ENCODE results near the gene PLXNA3.
A peak's percentile ranks its signal among the peaks of the same experiment; 100 is the strongest.

PLXNA3 gene

DNA sequence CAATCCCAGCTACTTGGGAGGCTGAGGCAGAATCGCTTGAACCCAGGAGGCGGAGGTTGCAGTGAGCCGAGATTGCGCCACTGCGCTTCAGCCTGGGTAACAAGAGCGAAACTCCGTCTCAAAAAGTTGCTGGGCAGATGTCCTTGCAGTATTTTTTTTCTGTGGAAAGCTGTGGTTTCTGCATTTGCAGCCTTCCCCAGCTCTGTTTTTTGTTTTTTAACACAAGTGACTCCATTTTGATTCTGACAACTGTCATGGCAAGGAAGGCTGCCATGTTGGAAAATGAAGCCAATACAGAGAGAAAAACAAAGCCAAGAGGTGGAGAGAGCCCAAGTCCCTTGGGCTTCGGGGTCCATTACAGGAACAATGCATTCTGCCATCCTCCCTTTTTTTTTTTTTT is 44.0 kb downstream of the PLXNA3 start:
- DNase-seq (ENCODE audit: low read depth), result no peak

DNA sequence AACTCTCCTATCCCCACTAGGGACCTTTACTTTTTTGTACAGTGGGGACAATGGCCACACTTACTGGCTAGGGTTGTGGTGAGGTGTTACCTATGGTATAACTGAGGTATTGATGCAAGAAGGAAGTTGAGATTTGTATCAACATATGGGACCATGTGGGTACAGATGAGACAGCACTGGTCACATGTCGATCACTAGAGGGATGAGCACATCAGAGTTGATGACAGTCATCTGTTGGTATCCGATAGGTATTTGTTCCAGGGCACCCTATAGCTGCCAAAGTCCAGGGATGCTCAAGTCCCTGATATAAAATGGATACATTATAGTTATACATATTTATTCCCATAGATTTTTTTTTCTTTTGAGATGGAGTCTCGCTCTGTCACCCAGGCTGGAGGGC is 44.9 kb downstream of the PLXNA3 start:
- DNase-seq (ENCODE audit: low read depth), result no peak

DNA sequence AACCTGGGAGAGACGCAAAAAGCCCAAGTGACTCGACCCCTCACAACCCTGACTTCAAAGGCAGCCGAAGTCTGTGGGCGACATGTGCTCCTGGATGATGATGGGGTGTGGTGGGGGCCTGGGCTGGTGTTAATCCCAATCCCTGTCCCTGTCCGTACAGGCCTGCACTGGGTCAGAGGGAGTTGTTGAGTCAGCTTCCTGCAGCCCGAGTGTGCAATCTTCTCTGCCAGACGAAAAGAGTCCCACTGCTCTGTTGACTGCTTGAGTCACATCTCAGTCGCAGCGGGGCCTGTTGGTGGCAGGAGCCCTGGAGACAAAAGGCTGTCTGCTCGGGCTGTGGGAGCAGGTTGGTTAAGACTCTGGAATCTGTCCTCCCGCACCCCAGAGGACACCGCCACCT is 47.7 kb downstream of the PLXNA3 start:
- DNase-seq (ENCODE audit: low read depth), result no peak

DNA sequence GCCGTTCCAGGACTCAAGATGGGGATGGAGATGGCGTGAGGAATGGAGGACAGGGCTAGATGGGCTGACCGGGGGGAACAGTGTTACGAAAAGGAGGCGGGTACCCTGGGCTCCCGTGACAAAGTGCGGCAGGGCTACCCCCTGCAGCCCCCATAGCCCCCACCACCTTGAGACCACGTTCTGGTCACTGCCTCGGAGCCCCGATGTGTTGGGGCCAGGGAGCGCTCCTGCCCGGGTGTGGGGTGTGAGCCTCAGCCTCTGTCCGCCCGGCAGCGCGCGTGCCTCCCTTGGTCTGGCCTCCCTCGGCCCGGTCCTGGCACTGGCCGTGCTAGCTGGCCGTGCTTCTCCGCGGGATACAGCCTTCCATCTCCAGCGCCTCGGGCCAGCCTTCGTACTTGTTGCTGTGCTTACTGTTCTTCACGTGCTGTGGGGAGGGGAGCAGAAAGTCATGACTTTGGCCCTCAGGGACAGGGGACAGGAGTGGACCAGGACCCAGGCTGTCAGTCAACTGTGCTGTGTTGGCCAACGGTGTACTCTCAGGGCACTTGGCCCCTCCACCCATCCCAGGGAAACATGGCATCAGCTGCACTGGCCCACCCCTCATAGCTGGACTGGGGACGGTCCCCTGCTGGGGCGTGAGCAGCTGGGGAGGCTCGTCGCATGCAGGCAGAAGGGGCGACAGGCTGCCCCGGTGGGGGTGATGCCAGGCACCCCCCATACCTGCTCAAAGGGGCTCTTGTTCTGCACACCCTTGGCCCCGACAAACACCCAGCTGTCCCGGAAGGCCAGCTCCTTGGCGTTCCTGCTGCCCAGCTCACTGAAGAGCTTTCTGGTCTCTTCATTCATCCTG is 48.6 kb downstream of the PLXNA3 start:
- no peak for DNase-seq (ENCODE audit: low read depth)

DNA sequence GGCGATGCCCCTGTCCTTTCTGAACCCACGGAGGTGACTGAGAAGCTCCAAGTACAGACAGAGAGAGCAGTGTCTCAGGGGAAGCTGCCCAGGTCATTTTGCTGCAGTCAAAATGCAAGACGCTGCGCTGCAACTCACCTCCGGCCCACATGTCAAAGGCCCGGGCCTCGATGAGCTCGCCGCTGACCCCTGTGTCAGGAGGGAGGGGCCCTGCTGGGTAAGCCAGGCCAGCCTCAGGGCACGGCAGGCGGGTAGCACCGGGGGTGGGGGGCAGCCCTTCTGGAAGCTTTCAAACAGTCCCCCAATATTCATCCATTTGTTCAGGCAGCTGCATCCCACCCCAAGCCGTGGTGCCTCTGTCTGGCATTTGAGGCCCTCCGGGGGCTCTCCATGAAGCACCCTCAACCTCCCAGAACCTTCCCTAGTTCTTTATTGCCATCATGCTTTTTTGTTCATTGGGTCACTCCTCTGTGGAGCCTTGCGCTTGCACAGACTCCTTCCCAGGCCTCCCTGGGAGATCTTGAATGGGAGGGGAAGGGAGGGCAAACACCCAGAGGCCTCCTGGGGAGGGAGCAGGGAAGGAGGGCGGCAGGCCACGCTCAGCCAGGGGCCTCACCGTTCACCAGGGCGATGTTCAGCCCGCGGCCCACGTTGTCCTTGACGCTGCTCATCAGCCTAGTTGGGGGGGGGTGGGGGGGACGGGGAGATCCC is 49.7 kb downstream of the PLXNA3 start:
- DNase-seq (ENCODE audit: low read depth), result no peak

DNA sequence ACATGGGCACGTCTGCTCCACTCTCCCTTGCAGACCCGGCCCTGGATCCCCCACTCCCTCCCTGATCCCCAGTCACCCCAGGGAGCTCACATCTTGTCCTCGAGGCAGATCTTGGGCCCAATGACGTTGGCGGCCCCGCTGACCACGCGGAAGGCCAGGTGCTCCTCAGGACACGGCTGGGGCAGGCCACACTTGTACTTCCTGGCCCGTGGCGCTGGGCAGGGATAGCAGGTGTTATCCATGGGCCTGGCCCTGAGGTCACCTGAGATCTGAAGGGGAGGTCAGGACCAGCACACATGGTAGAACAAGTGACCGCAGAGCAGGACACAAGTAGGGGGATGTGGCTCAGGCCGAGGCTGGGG is 50.3 kb downstream of the PLXNA3 start:
- DNase-seq (ENCODE audit: low read depth), result no peak

DNA sequence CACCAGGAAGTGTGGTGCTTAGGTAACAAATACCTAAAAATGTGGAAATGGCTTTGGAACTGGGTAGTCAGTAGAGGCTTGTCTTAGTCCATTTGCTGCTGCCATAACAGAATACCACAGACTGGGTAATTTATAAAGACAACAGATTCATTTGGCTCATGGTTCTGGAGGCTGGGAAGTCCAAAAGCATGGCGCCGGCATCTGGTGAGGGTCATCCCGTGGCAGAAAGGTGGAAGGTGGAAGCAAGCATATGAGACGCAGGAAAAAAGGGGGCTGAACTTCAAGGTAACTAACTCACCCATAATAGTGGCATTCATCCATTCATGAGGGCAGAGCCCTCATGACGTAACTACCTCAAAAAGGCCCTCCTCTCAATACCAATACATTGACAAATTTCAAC is 51.4 kb downstream of the PLXNA3 start:
- no peak for DNase-seq (ENCODE audit: low read depth)

DNA sequence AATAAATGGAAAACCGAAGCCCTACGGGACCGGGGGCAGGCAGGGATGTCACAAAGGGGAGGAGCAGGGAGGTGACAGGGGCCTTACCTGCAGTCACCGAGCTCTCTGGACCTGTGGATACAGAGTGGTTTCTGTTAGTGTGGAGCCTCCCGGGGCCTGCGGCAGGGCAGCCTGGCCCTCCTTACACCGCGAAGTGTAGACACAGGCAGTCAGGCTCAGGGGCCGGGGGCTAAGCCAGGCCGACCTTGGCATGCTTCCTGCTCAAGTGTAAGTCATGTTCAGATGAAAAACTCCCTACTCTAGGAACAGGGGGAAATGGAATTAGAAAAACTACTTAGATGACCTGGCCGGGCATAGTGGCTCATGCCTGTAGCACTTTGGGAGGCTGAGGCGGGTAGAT is 53.7 kb downstream of the PLXNA3 start:
- no peak for DNase-seq (ENCODE audit: low read depth)

DNA sequence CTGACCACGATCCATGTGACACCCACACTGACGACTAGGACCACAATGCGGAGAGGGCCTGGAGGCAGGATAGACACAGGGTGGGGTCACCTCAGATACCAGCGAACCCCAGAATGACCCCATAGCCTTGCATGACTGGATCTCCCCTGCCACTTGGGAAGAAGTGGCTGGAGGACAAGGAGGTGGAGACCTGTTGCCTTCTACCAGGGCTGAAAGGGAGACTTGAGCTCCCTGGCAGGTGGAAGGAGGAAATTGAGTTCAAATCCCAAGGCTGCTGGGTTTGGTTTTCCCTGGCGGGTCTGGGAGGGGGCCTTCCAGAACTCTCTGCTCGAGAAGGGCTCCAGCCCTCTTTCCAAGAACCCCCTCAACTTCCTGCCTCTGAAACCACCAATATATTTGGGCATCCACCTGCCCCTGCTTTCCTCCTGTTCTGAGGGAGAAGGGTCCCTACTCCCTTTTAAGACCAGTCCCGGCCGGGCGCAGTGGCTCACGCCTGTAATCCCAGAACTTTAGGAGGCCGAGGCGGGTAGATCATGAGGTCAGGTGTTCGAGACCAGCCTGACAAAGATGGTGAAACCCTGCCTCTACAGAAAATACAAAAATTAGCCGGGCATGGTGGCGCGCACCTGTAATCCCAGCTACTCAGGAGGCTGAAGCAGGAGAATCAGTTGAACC is 54.9 kb downstream of the PLXNA3 start:
- DNase-seq (ENCODE audit: low read depth), result no peak

DNA sequence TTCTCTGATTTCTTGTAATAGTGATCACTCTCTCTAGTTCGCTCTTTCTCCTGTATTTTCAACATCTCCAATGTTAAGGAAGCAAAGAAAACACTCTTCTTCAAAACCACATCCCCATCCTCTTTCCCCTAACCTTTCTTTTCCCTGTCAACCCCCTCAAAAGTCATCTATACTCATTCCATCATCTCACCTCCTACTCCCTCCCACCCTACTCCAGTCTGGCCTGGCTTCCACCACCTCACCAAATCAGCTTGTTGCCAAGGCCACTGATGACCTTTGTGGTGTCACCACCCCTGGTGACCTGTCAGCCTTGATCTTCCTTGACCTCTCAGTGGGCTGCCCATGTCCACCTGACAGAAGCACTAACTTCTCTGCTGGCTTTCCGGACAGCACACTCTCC is 55.6 kb downstream of the PLXNA3 start:
- no peak for DNase-seq (ENCODE audit: low read depth)

DNA sequence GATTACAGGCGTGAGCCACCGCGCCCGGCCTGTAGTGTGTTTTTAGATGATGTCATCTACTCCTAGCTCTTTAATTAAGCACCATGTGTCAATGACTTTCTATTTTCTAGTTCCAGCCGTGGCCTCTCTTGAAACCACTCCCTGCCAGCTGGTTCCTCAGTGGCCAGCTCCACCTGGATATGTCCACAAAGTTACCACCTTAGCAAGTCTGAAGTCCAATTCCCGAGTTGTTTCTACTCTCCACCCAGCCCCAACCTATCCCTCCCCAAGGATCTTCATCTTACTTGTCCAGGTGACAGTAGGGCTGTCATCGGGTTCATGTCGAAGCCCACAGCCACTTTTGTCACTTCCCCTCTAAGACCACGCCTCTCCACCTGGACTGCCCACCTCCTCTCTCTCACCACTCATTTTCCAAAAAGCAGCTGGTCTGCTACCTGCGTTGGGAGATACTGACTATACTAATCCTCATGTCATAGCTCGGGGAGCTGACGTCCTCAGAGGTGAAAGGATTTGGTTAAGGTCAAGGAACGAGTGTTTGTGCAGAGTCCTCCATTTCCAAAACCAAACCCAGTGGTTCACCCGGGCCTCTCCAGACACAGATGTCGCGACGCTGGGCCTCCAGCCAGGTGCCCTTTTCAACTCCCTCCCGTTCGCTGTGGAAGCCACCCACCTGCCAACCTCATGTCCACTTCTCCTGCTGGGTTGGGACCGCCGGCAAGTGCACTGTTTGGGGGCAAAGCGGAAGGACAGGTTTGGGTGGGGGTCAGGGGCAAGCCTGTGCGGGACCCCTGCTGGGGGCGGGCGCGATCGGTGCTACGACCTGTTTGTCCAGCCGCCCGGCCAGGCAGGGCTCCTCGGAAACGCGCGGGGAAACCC is 57.2 kb downstream of the PLXNA3 start:
- no peak for DNase-seq (ENCODE audit: low read depth)

DNA sequence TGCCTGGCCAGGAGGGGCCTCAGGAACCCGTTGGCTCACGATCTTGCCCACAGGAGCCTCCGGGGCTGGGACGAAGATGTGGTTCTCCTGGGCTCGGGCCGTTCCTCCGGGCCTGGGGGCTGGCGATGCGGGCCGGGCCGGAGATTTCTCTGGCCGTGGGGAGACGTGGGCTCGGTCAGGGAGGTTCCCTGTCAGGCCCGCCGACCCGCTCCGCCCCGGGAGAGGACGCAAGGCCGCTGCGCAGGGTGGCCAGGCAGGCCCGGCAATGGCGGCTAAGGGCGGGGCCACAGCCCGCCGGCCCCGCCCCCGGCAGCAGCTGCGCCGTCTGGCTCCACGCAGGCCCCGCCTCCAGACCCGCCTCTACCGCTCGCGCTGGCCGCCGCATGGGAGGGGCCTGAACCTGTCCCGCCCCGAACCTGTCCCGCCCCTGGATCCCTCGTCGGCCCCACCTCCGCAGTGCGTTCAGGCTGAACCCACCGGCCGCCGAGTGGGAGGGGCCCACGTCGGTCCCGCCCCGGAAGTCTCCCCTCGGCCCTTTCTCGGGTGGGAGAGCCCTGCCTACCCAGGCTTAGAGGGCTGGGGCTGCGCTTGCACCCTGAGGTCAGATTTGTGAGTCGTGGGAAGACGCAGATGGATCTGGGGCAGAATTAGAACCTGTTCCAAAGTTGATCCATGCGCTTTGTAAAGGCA is 58.0 kb downstream of the PLXNA3 start, which contains the start of gene FAM3A:
FAM3A (minus strand) TSS at position 267 of the 690 bp plus-strand sequence. CDS start 460 bp downstream, outside the sequence.
- peak; percentile 71 for DNase-seq (ENCODE audit: low read depth)

DNA sequence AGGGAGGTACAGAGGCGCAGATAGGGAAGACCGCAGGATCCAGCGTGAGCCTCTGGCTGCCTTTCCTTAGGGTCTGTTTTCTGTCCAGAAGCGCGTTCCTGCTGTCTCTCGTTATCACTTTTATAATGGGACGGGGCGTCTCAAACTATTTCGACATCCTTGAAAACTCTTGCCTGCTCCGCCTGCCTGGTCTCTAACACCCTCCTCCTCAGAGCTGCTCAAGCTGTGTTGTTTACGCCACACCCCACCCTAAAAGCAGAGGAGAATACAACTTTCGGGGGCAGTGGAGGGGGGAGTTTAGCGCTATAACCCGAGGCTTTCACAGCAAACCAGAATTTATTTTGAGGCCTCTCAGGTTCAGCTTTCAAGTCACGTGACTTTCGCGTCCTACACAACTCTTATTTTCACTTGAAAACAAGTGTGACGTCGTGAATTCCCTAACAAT is 58.6 kb downstream of the PLXNA3 start:
- no peak for DNase-seq (ENCODE audit: low read depth)

DNA sequence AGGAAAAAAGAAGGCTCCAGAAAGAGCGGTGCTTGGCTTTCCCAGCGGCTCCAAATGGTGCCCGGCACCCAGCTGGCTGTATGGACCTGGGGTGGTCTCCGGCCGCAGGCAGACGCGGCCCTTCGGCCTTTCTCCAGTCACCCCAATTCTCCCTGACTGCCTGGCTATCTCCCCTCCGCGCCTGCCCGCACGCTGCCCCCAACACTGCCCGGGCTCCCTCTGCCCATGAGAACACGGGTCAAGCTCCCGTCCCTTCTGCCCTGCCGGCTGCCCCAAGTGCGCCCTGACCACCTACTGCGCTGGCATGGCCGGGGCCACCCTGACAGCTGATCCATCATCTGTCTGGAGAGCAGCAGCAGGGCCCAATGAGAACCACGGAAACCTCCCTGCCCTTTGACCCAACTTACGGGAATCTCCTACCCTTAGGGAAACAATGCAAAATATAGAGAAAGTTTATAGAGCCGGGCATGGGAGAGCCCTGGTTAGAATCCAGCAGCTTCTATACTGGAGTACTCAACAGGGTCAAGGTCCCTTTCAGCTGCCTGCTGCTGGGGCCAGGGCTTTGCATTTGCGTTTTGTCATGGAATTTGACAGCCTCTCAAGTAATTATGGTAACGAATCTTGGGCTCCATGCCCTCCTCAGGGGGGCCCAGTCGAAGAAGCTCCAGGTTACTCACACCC is 59.2 kb downstream of the PLXNA3 start:
- no peak for DNase-seq (ENCODE audit: low read depth)

DNA sequence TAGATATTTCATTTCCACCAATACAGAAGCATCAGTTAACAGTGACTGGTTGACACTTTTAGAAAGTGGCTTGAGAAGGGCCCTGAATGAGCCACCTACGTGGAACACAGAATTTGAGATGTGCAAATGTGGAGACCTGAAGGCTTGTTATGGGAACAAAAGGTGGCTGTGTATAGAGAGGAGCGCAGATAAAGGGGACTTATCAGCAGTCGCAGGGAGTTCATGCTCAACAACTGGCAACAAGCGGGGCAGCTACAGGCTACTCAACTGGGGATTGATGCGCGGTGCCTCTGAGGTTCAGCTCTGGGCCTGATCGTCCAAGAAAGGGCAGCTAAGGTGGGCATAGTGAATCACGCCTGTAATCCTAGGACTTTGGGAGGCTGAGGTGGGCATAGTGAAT is 61.3 kb downstream of the PLXNA3 start:
- no peak for DNase-seq (ENCODE audit: low read depth)

DNA sequence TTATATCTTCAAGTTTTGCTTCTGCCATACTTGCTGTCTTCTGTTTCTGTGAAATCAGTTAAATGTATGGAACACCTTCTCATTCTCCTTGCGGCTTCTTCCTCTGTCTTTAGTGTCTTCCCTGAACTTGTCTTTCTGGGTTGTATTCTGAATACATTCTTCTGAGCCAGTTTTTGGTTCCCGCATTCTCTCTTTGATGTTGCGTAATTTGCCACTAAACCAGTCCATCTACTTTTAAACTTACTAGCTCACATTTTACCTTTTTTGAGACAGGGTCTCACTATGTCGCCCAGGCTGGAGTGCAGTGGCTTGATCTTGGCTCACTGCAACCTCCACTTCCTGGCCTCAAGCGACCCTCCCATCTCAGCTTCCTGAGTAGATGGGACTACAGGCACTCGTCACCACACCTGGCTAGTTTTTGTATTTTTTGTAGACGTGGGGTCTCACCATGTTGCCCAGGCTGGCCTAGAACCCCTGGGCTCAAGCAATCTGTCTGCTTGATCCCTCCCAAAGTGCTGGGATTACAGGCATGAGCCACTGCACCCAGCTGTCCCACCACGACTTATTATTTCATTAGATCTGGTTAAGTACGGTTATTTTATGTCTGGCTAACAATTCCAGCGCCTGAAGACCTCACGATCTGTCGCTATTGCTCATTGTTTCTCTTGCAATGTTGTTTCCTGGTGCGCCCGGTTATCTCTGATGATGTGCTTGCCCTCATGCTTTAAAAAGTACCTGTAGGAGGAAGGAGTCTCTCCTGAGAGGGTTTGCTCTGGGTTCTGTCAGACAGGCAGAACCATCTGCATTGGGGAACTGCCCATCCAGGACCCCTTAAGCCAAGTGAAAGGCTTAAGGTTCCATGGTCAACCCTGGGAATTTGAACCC is 67.8 kb downstream of the PLXNA3 start:
- DNase-seq (ENCODE audit: low read depth), result no peak

DNA sequence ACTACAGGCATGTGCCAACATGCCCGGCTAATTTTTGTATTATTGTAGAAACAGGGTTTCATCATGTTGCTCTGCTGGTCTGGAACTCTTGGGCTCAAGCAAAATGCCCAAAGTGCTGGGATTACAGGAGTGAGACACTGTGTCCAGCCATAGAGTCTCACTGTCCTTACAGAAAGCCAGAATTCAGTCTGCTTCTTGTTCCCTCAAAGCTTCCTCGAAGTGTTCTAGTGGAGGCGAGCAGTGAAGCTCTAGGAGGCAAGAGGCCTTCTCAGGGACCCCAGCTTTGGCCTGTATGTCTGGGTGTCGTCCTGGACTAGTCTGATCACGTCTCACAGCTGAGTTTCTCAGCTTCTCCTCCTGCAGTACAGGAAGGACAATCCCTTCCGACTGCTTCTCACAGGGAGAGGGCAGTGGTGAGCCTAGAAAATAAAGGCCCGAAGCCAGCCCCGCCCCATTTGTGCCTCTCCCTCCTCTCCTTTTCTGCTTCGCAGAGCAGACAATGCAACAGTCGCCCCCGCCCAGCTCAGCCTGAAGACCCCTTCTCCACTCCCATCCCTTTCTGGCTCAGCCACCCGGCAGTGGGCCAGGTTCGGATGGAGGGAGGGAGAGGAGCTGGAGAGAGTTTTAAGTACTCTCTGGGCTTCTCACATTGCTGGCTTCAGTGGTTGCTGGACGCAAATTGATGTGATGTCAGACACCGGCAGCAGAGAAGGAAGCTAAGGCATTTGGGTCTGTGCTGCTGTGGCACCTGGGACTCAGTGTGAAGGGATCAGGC is 69.0 kb downstream of the PLXNA3 start:
- DNase-seq (ENCODE audit: low read depth), result peak; percentile 25
